Uterus (tissue), 2 donors: Measurements from ENCODE around the gene FLT1.

Experiments used
- CTCF ChIP-seq, 4 experiments: fragments of 200-600 bp in 2 of 4; fragments of 450-650 bp in 2 of 4; sonication (generic) in 2 of 4; IDR thresholded peaks; one replicate each; pipeline ENCODE4 v1.5.1; 2016 to 2019; ENCODE audit warnings: antibody characterized with exemption in 4 of 4, mild to moderate bottlenecking in 2 of 4, moderate library complexity in 1 of 4
- POLR2A ChIP-seq, 2 donors: fragments of 450-650 bp; IDR thresholded peaks; one replicate each; pipeline ENCODE4 v1.6.1; 2016; ENCODE audit warnings: antibody characterized with exemption in 2 of 2, mild to moderate bottlenecking in 1 of 2, moderate library complexity in 1 of 2

- TF ChIP-seq CTCF (IDR thresholded peaks at IDR 0.05) (no peak), POLR2A (IDR thresholded peaks at IDR 0.05) (no peak)
Observed at GRCh38 chr13:28322256-28322905, 172.5 kb downstream of the FLT1 start.
